DND-41 (cell line): ENCODE results near the gene TRAPPC5.
A peak's percentile ranks its signal among the peaks of the same experiment; 100 is the strongest.

Experiments
- ATAC-seq: fragments of 200-7000 bp; cut with Tn5 transposase; 3 replicates; pipeline ENCODE4 v1.9.1; 2021; ENCODE audit warnings: low read depth; ENCODE audit not compliant: insufficient read depth
- DNase-seq: peaks from one replicate; pipeline ENCODE4 v3.0.0-alpha.2; 2020
- H2AFZ ChIP-seq: 2 replicates; pipeline ENCODE4 v1.6.0; 2012; ENCODE audit warnings: low read depth, low read length
- H3K27ac ChIP-seq: 2 replicates; pipeline ENCODE4 v1.5.1; 2012; ENCODE audit warnings: low read length, inconsistent platforms
- H3K27me3 ChIP-seq: fragments of 200-600 bp; sonication (generic); 2 replicates; pipeline ENCODE4 v1.6.0; 2012; ENCODE audit warnings: low read length, mild to moderate bottlenecking, inconsistent platforms; ENCODE audit not compliant: insufficient read depth, poor library complexity
- H3K36me3 ChIP-seq: 2 replicates; pipeline ENCODE4 v1.5.1; 2012; ENCODE audit warnings: low read length, inconsistent platforms; ENCODE audit not compliant: insufficient read depth
- H3K4me1 ChIP-seq: 2 replicates; pipeline ENCODE4 v1.5.1; 2012; ENCODE audit warnings: mild to moderate bottlenecking, low read length; ENCODE audit not compliant: insufficient read depth
- H3K4me2 ChIP-seq: 2 replicates; pipeline ENCODE4 v1.6.0; 2012; ENCODE audit warnings: mild to moderate bottlenecking, moderate library complexity, low read length, inconsistent platforms; ENCODE audit not compliant: insufficient read depth
- H3K4me3 ChIP-seq, 2 experiments: fragments of 200-600 bp in 1 of 2; shearing (Covaris generic) in 1 of 2; 2 replicates each; pipeline ENCODE4 v1.5.1; 2012 to 2016; ENCODE audit warnings: inconsistent platforms in 2 of 2, low read length in 2 of 2, mild to moderate bottlenecking in 2 of 2, low read depth in 1 of 2, moderate library complexity in 1 of 2
- H3K79me2 ChIP-seq: 2 replicates; pipeline ENCODE4 v1.6.0; 2012; ENCODE audit warnings: low read length, inconsistent platforms; ENCODE audit not compliant: insufficient read depth
- H3K9ac ChIP-seq: 2 replicates; pipeline ENCODE4 v1.6.0; 2012; ENCODE audit warnings: low read depth, mild to moderate bottlenecking, inconsistent platforms, low read length, moderate library complexity
- H3K9me3 ChIP-seq: 2 replicates; pipeline ENCODE4 v1.5.1; 2012; ENCODE audit warnings: low read length, moderate library complexity, mild to moderate bottlenecking, inconsistent platforms; ENCODE audit not compliant: insufficient read depth, severe bottlenecking
- H4K20me1 ChIP-seq: 2 replicates; pipeline ENCODE4 v1.6.0; 2012; ENCODE audit warnings: low read length; ENCODE audit not compliant: insufficient read depth
- CTCF ChIP-seq: IDR thresholded peaks from 2 replicates; pipeline ENCODE4 v1.5.1; 2012; ENCODE audit warnings: borderline replicate concordance, low read length, moderate library complexity, mild to moderate bottlenecking; ENCODE audit not compliant: poor library complexity, severe bottlenecking; ENCODE audit errors: extremely low read depth
- EZH2 ChIP-seq: IDR thresholded peaks from 3 replicates; pipeline ENCODE4 v1.6.1; 2012; ENCODE audit warnings: borderline replicate concordance, low read depth, mild to moderate bottlenecking, moderate library complexity, low read length, inconsistent platforms; ENCODE audit not compliant: severe bottlenecking

The TRAPPC5 gene

GRCh38 chr19:7639863-7640348, 40.7 kb upstream of the TRAPPC5 start:
- Histone ChIP-seq H2AFZ (no peak overlapping the region), H3K4me2 (no peak overlapping the region), H3K36me3 (no peaks in the 10 kb centered on the region), H3K4me1 (no peaks in the 10 kb centered on the region), H3K27me3 (no peaks in the 10 kb centered on the region), H3K9me3 (peaks cover 5% of the 10 kb centered on the region), H3K9ac (no peak overlapping the region), H3K4me3 (no peak overlapping the region), H3K27ac (no peak overlapping the region), H4K20me1 (no peaks in the 10 kb centered on the region), H3K79me2 (no peaks in the 10 kb centered on the region)
- no peak for TF ChIP-seq CTCF
- TF ChIP-seq EZH2, result no peak
- DNase-seq (no peak), ATAC-seq (no peak)

- Histone ChIP-seq H3K27me3 (no peaks in the 10 kb centered on the region), H3K79me2 (no peaks in the 10 kb centered on the region), H2AFZ (no peak overlapping the region), H3K27ac (no peak overlapping the region), H4K20me1 (no peaks in the 10 kb centered on the region), H3K4me2 (no peak overlapping the region), H3K4me3 (no peak overlapping the region), H3K36me3 (no peaks in the 10 kb centered on the region), H3K9me3 (peaks cover 5% of the 10 kb centered on the region), H3K9ac (no peak overlapping the region), H3K4me1 (no peaks in the 10 kb centered on the region)
- TF ChIP-seq CTCF, result no peak
- TF ChIP-seq EZH2, result no peak
- ATAC-seq (no peak), DNase-seq (no peak)
Observed at GRCh38 chr19:7640803-7641202, 39.8 kb upstream of the TRAPPC5 start.

GRCh38 chr19:7641290-7642276, 39.0 kb upstream of the TRAPPC5 start:
- TF ChIP-seq CTCF (peak; percentile 19), EZH2 (no peak)
- Histone ChIP-seq H3K27ac (no peak overlapping the region), H2AFZ (no peak overlapping the region), H3K27me3 (no peaks in the 10 kb centered on the region), H3K9me3 (peaks cover 5% of the 10 kb centered on the region), H3K79me2 (no peaks in the 10 kb centered on the region), H3K9ac (no peak overlapping the region), H3K4me1 (no peaks in the 10 kb centered on the region), H4K20me1 (no peaks in the 10 kb centered on the region), H3K36me3 (no peaks in the 10 kb centered on the region), H3K4me3 (no peak overlapping the region), H3K4me2 (no peak overlapping the region)
- DNase-seq, result no peak
- no peak for ATAC-seq
